ENCODE measurements around the gene KIF16B. TPM values are rescaled to one million over a fixed set of nuclear protein-coding genes. Genes with fewer than 3 reads are reported as not detected.
A peak's percentile ranks its signal among the peaks of the same experiment; 100 is the strongest.

The KIF16B gene
- total RNA-seq, 1 experiment from 2014 or later, result 4.6 TPM

DNA sequence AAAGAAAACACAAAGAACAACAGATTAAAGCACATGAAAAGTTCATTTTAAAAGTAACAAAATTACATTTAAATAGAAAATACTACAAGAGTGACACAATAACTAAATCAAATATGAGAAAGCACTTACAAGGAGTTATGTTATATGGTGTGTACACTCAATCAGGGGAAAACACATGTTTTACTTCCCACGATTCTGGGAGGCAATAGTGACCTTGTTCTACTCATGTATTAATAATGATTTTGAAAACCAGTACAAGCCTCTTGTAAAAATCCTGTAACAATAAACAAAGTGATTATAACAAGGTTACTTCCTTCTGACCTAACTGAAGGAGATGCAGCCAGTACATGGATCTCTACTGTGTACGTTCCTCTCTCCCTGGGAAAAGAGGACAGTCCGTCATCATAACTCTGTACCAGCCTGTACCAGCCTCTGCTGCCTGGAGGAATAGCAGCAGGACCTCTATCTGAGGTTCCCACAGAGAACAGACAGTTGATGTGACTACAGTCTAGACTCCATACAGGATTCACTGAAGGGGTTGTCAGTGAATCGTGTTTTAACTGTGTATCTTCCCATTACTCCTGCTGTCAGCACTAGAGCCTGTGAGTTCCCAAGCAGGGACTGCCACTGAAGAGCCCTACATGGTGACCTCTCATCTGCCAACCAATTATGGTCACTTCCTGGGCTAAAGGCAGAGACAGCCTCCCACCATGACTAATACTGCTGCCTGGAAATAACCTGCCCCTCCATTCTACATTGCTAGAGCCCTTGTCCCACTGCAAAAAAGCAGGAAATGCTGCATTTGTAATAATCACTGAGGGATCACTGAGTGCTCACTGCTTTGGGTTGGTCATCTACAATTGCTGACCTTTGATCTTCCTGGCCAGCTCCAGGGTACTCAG lies 149.7 kb downstream of the KIF16B start:
- ChIA-PET CTCF (no interaction called here), POLR2A (ENCODE audit: low non-redundant PET) (no interaction called here)
- TF ChIP-seq EZH2 (IDR thresholded peaks at IDR 0.05; ENCODE audit: borderline replicate concordance, low read depth, low read length, poor library complexity, severe bottlenecking), result no peak
- TF ChIP-seq, protein P1, sequence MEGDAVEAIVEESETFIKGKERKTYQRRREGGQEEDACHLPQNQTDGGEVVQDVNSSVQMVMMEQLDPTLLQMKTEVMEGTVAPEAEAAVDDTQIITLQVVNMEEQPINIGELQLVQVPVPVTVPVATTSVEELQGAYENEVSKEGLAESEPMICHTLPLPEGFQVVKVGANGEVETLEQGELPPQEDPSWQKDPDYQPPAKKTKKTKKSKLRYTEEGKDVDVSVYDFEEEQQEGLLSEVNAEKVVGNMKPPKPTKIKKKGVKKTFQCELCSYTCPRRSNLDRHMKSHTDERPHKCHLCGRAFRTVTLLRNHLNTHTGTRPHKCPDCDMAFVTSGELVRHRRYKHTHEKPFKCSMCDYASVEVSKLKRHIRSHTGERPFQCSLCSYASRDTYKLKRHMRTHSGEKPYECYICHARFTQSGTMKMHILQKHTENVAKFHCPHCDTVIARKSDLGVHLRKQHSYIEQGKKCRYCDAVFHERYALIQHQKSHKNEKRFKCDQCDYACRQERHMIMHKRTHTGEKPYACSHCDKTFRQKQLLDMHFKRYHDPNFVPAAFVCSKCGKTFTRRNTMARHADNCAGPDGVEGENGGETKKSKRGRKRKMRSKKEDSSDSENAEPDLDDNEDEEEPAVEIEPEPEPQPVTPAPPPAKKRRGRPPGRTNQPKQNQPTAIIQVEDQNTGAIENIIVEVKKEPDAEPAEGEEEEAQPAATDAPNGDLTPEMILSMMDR (conservative IDR thresholded peaks at IDR 0.05; ENCODE audit: low read depth, low read length), result no peak
- Histone ChIP-seq H3K27me3 (replicated peaks; ENCODE audit: insufficient read depth, low read depth, low read length, poor library complexity) (no peaks in the 10 kb centered on the region), H3K36me3 (ENCODE audit: insufficient read depth, low read length, poor library complexity, severe bottlenecking) (no peaks in the 10 kb centered on the region), H3K4me3 (ENCODE audit: low read depth, low read length, poor library complexity, severe bottlenecking) (no peak overlapping the region), H3K9me3 (ENCODE audit: low read depth, low read length, poor library complexity, severe bottlenecking) (no peaks in the 10 kb centered on the region), H3K4me1 (ENCODE audit: insufficient read depth, low read length, poor library complexity, severe bottlenecking) (no peaks in the 10 kb centered on the region), H3K27ac (ENCODE audit: low read depth, low read length, poor library complexity, severe bottlenecking) (no peak overlapping the region)
- intact Hi-C loops (cut with micrococcal nuclease; ENCODE audit: unreplicated experiment), result no loop called here
- BruUV-seq (replicated peaks), result no TSS peak
- no peak for DNase-seq (ENCODE audit: low spot score)

DNA sequence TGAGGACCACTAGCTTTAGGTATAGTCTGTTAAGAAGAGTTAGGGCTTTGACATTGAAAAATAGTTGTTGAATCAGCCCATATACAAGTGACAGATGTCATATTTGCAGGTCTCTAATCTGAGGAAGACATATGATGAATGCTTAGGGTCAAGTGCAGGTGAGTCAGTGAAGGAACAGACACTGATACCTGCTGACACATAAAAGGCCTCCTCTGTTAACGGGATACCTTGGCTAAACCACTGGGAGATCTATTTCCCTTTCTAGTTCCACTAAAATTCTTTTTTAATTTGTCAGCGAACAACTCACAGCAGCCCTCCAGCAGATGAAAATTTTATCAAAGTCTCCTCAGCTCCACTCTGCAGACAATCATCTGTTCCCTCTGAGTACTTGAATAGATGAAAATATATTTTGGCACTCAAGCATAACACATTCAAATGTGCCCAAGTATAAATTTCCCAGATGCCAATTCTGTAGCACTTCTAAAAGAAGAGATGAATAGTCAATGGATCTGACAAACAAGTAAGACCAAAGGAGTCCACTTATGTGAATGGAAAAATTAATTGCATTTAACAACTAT lies 154.0 kb downstream of the KIF16B start:
- H3K36me3 ChIP-seq (ENCODE audit: insufficient read depth, low read length, poor library complexity, severe bottlenecking), result no peaks in the 10 kb centered on the region
- no peak overlapping the region for H3K4me3 ChIP-seq (ENCODE audit: low read depth, low read length, poor library complexity, severe bottlenecking)
- no peaks in the 10 kb centered on the region for H3K4me1 ChIP-seq (ENCODE audit: insufficient read depth, low read length, poor library complexity, severe bottlenecking)
- no peaks in the 10 kb centered on the region for H3K9me3 ChIP-seq (ENCODE audit: low read depth, low read length, poor library complexity, severe bottlenecking)
- no peak for DNase-seq (ENCODE audit: low spot score)
- no peaks in the 10 kb centered on the region for H3K27me3 ChIP-seq (replicated peaks; ENCODE audit: insufficient read depth, low read depth, low read length, poor library complexity)
- intact Hi-C loops (cut with micrococcal nuclease; ENCODE audit: unreplicated experiment), result no loop called here
- BruUV-seq (replicated peaks), result no TSS peak
- H3K27ac ChIP-seq (ENCODE audit: low read depth, low read length, poor library complexity, severe bottlenecking), result no peak overlapping the region
- POLR2A ChIA-PET (ENCODE audit: low non-redundant PET), result no interaction called here
- CTCF ChIA-PET, result no interaction called here
- TF ChIP-seq, protein P1 (conservative IDR thresholded peaks at IDR 0.05; ENCODE audit: low read depth, low read length), result no peak
- no peak for TF ChIP-seq EZH2 (IDR thresholded peaks at IDR 0.05; ENCODE audit: borderline replicate concordance, low read depth, low read length, poor library complexity, severe bottlenecking)

DNA sequence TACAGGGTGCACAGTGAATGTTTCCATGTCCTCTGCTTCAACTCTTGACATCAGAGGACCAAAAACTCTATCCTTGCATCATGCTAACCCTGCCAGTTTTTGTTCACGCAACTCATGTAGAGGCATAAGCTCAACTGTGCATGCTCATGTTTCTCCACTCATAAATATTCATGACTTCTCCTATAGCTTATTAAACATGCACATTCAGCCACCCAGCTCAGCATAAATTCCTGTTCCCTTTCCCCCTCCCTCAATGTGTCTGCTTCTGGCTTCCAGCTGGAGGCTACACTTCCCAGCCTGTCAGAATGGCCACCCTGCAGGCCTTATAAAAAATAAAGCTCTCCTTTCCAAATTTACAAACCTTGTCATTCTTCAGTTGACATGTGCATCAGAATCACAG lies 154.6 kb downstream of the KIF16B start:
- TF ChIP-seq, protein P1 (conservative IDR thresholded peaks at IDR 0.05; ENCODE audit: low read depth, low read length), result no peak
- no peak for TF ChIP-seq EZH2 (IDR thresholded peaks at IDR 0.05; ENCODE audit: borderline replicate concordance, low read depth, low read length, poor library complexity, severe bottlenecking)
- Histone ChIP-seq H3K9me3 (ENCODE audit: low read depth, low read length, poor library complexity, severe bottlenecking) (no peaks in the 10 kb centered on the region), H3K27me3 (replicated peaks; ENCODE audit: insufficient read depth, low read depth, low read length, poor library complexity) (no peaks in the 10 kb centered on the region), H3K27ac (ENCODE audit: low read depth, low read length, poor library complexity, severe bottlenecking) (no peak overlapping the region), H3K4me1 (ENCODE audit: insufficient read depth, low read length, poor library complexity, severe bottlenecking) (no peaks in the 10 kb centered on the region), H3K36me3 (ENCODE audit: insufficient read depth, low read length, poor library complexity, severe bottlenecking) (no peaks in the 10 kb centered on the region), H3K4me3 (ENCODE audit: low read depth, low read length, poor library complexity, severe bottlenecking) (no peak overlapping the region)
- intact Hi-C loops (cut with micrococcal nuclease; ENCODE audit: unreplicated experiment), result no loop called here
- peak; percentile 5 for DNase-seq (ENCODE audit: low spot score)
- POLR2A ChIA-PET (ENCODE audit: low non-redundant PET), result no interaction called here
- no TSS peak for BruUV-seq (replicated peaks)
- CTCF ChIA-PET, result no interaction called here
